H9 (cell line): ENCODE data around the gene LSS. TPM values are rescaled to one million over a fixed set of nuclear protein-coding genes. Genes with fewer than 3 reads are reported as not detected.
A peak's percentile ranks its signal among the peaks of the same experiment; 100 is the strongest.

Experiments
- DNase-seq: peaks from one replicate; pipeline ENCODE4 v3.0.0-alpha.2; 2017
- H2AFZ ChIP-seq: one replicate; pipeline ENCODE4 v1.6.1; 2013; ENCODE audit warnings: mild to moderate bottlenecking, low read length, control low read depth, moderate library complexity
- H2AK5ac ChIP-seq: 2 replicates; pipeline ENCODE4 v1.6.1; 2013; ENCODE audit warnings: low read length, control low read depth, mixed read lengths; ENCODE audit not compliant: insufficient read length
- H2BK120ac ChIP-seq: one replicate; pipeline ENCODE4 v1.6.1; 2013; ENCODE audit warnings: low read depth, mild to moderate bottlenecking, low read length, control low read depth, inconsistent platforms; ENCODE audit not compliant: poor library complexity, severe bottlenecking
- H2BK12ac ChIP-seq: 2 replicates; pipeline ENCODE4 v1.6.1; 2013; ENCODE audit warnings: low read length, control low read depth, mixed read lengths, low read depth; ENCODE audit not compliant: insufficient read length
- H2BK15ac ChIP-seq: 2 replicates; pipeline ENCODE4 v1.6.1; 2013; ENCODE audit warnings: low read depth, low read length, control low read depth
- H2BK20ac ChIP-seq: one replicate; pipeline ENCODE4 v1.6.1; 2013; ENCODE audit warnings: low read depth, mild to moderate bottlenecking, low read length, control low read depth, inconsistent platforms; ENCODE audit not compliant: poor library complexity, severe bottlenecking
- H2BK5ac ChIP-seq: 2 replicates; pipeline ENCODE4 v1.6.1; 2013; ENCODE audit warnings: low read length, control low read depth, mixed read lengths; ENCODE audit not compliant: insufficient read length
- H3K14ac ChIP-seq: 2 replicates; pipeline ENCODE4 v1.6.1; 2013; ENCODE audit warnings: low read length, control low read depth; ENCODE audit not compliant: insufficient read depth
- H3K18ac ChIP-seq: 2 replicates; pipeline ENCODE4 v1.6.1; 2013; ENCODE audit warnings: low read depth, mild to moderate bottlenecking, mixed read lengths, low read length, control low read depth; ENCODE audit not compliant: insufficient read length
- H3K23ac ChIP-seq: 2 replicates; pipeline ENCODE4 v1.6.1; 2013; ENCODE audit warnings: low read length, control low read depth, mixed read lengths, low read depth; ENCODE audit not compliant: insufficient read length
- H3K23me2 ChIP-seq: 2 replicates; pipeline ENCODE4 v1.6.1; 2013; ENCODE audit warnings: low read depth, mild to moderate bottlenecking, mixed read lengths, low read length, control low read depth; ENCODE audit not compliant: insufficient read length, poor library complexity, severe bottlenecking
- H3K27ac ChIP-seq: 2 replicates; pipeline ENCODE4 v1.5.1; 2013; ENCODE audit warnings: low read length, control low read depth, mixed read lengths, low read depth; ENCODE audit not compliant: insufficient read length
- H3K27me3 ChIP-seq: 2 replicates; pipeline ENCODE4 v1.6.1; 2013; ENCODE audit warnings: low read length, control low read depth, inconsistent platforms; ENCODE audit not compliant: insufficient read depth
- H3K4ac ChIP-seq: 2 replicates; pipeline ENCODE4 v1.6.1; 2013; ENCODE audit warnings: low read depth, mild to moderate bottlenecking, control low read depth, inconsistent platforms, low read length, moderate library complexity
- H3K4me1 ChIP-seq: 2 replicates; pipeline ENCODE4 v1.6.1; 2013; ENCODE audit warnings: low read length, control low read depth, inconsistent platforms; ENCODE audit not compliant: insufficient read depth
- H3K4me2 ChIP-seq: 2 replicates; pipeline ENCODE4 v1.6.1; 2013; ENCODE audit warnings: low read length, control low read depth, mixed read lengths; ENCODE audit not compliant: insufficient read length, insufficient read depth
- H3K56ac ChIP-seq: 2 replicates; pipeline ENCODE4 v1.6.1; 2013; ENCODE audit warnings: low read depth, mild to moderate bottlenecking, mixed read lengths, low read length, control low read depth; ENCODE audit not compliant: insufficient read length
- H3K79me1 ChIP-seq: 2 replicates; pipeline ENCODE4 v1.6.1; 2013; ENCODE audit warnings: low read depth, mild to moderate bottlenecking, moderate library complexity, low read length, control low read depth, inconsistent platforms; ENCODE audit not compliant: insufficient read depth, poor library complexity, severe bottlenecking
- H3K79me2 ChIP-seq: 2 replicates; pipeline ENCODE4 v1.6.1; 2013; ENCODE audit warnings: low read length, control low read depth, inconsistent platforms; ENCODE audit not compliant: insufficient read depth
- H3K9ac ChIP-seq: 2 replicates; pipeline ENCODE4 v1.6.1; 2013; ENCODE audit warnings: low read length, control low read depth, mixed read lengths; ENCODE audit not compliant: insufficient read length; ENCODE audit errors: extremely low read depth
- H3K9me3 ChIP-seq: one replicate; pipeline ENCODE4 v1.6.1; 2013; ENCODE audit warnings: low read depth, low read length, inconsistent platforms; ENCODE audit not compliant: control insufficient read depth
- H3T11ph ChIP-seq: one replicate; pipeline ENCODE4 v1.6.1; 2013; ENCODE audit warnings: mild to moderate bottlenecking, low read length, control low read depth, inconsistent platforms
- H4K20me1 ChIP-seq: one replicate; pipeline ENCODE4 v1.6.1; 2013; ENCODE audit not compliant: control insufficient read depth, insufficient read length, insufficient read depth
- H4K5ac ChIP-seq: 2 replicates; pipeline ENCODE4 v1.6.1; 2013; ENCODE audit warnings: low read depth, mild to moderate bottlenecking, mixed read lengths, low read length, control low read depth; ENCODE audit not compliant: insufficient read length
- H4K8ac ChIP-seq: replicated peaks from 2 replicates; pipeline ENCODE4 v1.6.1; 2013; ENCODE audit warnings: low read length, control low read depth, mixed read lengths, low read depth; ENCODE audit not compliant: insufficient read length
- H4K91ac ChIP-seq: 2 replicates; pipeline ENCODE4 v1.6.1; 2013; ENCODE audit warnings: low read depth, mild to moderate bottlenecking, moderate library complexity, mixed read lengths, low read length, control low read depth; ENCODE audit not compliant: insufficient read length
- H3K27ac Mint-ChIP-seq, 3 experiments: 2 replicates in 2 of 3; 3 replicates in 1 of 3; pipeline ENCODE4 v1.8.0; 2020 to 2021; ENCODE audit warnings: mixed read lengths in 3 of 3, mild to moderate bottlenecking in 1 of 3, moderate library complexity in 1 of 3
- H3K27me3 Mint-ChIP-seq: 2 replicates; pipeline ENCODE4 v1.8.0; 2021; ENCODE audit warnings: low read depth, mild to moderate bottlenecking, moderate library complexity, mixed read lengths
- H3K36me3 Mint-ChIP-seq, 3 experiments: 2 replicates in 2 of 3; 3 replicates in 1 of 3; pipeline ENCODE4 v1.8.0; 2020 to 2021; ENCODE audit warnings: low read depth in 3 of 3, mixed read lengths in 3 of 3; ENCODE audit not compliant: insufficient read depth in 1 of 3
- H3K4me1 Mint-ChIP-seq, 2 experiments: 2 replicates each; pipeline ENCODE4 v1.8.0; 2020; ENCODE audit warnings: mixed read lengths in 2 of 2
- H3K4me3 Mint-ChIP-seq, 2 experiments: 2 replicates in 1 of 2; 3 replicates in 1 of 2; pipeline ENCODE4 v1.8.0; 2020 to 2021; ENCODE audit warnings: mild to moderate bottlenecking in 2 of 2, mixed read lengths in 2 of 2, moderate library complexity in 1 of 2
- H3K9me3 Mint-ChIP-seq, 2 experiments: 2 replicates in 1 of 2; 3 replicates in 1 of 2; pipeline ENCODE4 v1.8.0; 2020; ENCODE audit warnings: mild to moderate bottlenecking in 2 of 2, mixed read lengths in 2 of 2, moderate library complexity in 1 of 2
- WGBS: extraction: QIAGEN DNeasy Blood & Tissue Kit; methylation state at CpG from one replicate; pipeline ENCODE4 v1.1.7; 2013; ENCODE audit warnings: missing lambda C conversion rate, low lambda C conversion rate, mixed read lengths; ENCODE audit not compliant: insufficient read length; ENCODE audit errors: extremely low coverage; 5-methylcytosine and 5-hydroxymethylcytosine counted together
- total RNA-seq: library from RNA; stranded (reverse); gene quantifications from 2 replicates; pipeline ENCODE4 v1.2.1, GENCODE V29; 2021
- TF ChIP-seq, protein P1 (sequence below): fragments of 200-600 bp; sonication (generic); conservative IDR thresholded peaks from 3 replicates; pipeline ENCODE4 v1.8.0; 2021; ENCODE audit warnings: antibody characterized with exemption, mild to moderate bottlenecking

The LSS gene
- total RNA-seq, 1 experiment from 2014 or later: 69.2 TPM

DNA sequence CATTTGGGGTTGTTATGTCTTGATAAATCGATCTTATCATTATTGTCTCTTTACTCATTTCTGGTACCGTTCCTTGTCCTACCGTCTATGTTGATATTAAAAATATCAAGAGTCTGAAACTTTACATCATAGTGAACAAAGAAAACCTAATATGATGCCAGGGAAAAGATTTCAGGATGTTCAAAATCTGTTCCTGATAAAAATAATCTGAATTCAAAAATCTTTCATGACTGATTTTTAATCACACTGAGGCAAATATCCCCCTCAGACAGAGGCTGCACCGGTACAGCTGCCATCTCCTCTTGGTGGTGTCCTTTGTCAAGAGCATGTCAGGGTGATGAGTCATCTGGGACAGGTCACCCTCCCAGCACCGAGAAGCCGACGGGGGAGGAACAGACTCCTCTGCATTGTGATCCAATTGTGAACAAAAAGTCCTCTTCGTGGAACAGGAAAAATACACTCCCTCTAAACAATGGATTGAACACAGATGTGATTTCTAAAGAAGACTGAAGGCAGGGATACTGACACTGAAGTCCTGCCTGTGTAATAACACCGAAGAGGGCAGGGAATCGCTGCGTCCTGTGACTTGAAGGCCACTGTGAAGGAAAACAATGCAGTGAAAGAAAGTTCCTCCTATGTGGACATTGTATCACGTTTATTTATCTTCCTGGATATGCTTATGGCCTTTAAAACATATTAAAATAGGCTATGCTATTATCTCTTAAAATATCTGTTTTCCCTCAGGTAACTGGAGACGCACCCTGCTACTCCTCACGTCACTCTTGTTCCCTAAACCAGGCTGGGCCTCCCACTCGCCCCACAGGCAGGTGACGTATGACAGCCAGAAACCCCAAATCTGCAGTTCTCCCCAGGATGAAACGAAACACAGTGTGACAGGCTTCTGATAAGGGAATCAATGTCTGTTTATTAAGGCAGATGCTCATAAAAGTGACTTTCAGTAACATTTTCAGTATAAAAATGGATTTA, 40.1 kb downstream of the LSS start:
- no peak overlapping the region for H3K4me3 Mint-ChIP-seq
- Histone ChIP-seq H3K4me1 (peaks cover 4% of the 10 kb centered on the region; the same call in 1 of the 2 replicates), H4K91ac (no peak overlapping the region), H3K27ac (no peak overlapping the region), H3T11ph (no peak overlapping the region), H3K9ac (no peak overlapping the region), H3K9me3 (no peaks in the 10 kb centered on the region), H4K5ac (no peak overlapping the region), H3K56ac (no peak overlapping the region), H2BK15ac (no peak overlapping the region), H3K4me2 (no peak overlapping the region), H2BK120ac (no peak overlapping the region), H3K79me1 (no peaks in the 10 kb centered on the region), H3K23me2 (peaks cover 7% of the 10 kb centered on the region), H3K18ac (no peak overlapping the region), H2BK20ac (no peak overlapping the region), H3K14ac (no peak overlapping the region), H3K79me2 (no peaks in the 10 kb centered on the region), H4K8ac (no peak overlapping the region), H2AK5ac (no peak overlapping the region), H3K23ac (no peak overlapping the region), H2AFZ (no peak overlapping the region), H3K4ac (no peak overlapping the region), H2BK12ac (no peak overlapping the region), H2BK5ac (no peak overlapping the region), H3K27me3 (no peaks in the 10 kb centered on the region), H4K20me1 (no peaks in the 10 kb centered on the region)
- peak; percentile 63 for DNase-seq
- TF ChIP-seq, protein P1, sequence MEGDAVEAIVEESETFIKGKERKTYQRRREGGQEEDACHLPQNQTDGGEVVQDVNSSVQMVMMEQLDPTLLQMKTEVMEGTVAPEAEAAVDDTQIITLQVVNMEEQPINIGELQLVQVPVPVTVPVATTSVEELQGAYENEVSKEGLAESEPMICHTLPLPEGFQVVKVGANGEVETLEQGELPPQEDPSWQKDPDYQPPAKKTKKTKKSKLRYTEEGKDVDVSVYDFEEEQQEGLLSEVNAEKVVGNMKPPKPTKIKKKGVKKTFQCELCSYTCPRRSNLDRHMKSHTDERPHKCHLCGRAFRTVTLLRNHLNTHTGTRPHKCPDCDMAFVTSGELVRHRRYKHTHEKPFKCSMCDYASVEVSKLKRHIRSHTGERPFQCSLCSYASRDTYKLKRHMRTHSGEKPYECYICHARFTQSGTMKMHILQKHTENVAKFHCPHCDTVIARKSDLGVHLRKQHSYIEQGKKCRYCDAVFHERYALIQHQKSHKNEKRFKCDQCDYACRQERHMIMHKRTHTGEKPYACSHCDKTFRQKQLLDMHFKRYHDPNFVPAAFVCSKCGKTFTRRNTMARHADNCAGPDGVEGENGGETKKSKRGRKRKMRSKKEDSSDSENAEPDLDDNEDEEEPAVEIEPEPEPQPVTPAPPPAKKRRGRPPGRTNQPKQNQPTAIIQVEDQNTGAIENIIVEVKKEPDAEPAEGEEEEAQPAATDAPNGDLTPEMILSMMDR: no peak
- peaks cover 20 to 29% of the 10 kb centered on the region in 2 experiments for H3K4me1 Mint-ChIP-seq
- no peaks in the 10 kb centered on the region for H3K27me3 Mint-ChIP-seq
- peak overlapping the region; percentile 4 to 92 (median 60); a peak in 4 of 7 replicates for H3K27ac Mint-ChIP-seq
- WGBS: no CpG with 5 or more reads among the region's 17 CpGs
- H3K36me3 Mint-ChIP-seq: peaks cover 15 to 27% (median 23%) of the 10 kb centered on the region in 3 experiments; a peak in 6 of 7 replicates
- H3K9me3 Mint-ChIP-seq: no peaks in the 10 kb centered on the region
